Activated CD4-positive, alpha-beta T cell treated with anti-CD3 and anti-CD28 coated beads, Interleukin-2, amount 10 ng/mL, durations not matched to agents 7 days and 5 days (primary cell): ENCODE data around the gene CDK10. TPM values are rescaled to one million over a fixed set of nuclear protein-coding genes. Genes with fewer than 3 reads are reported as not detected.

Experiments used
- CTCF ChIA-PET: fragments of 350-600 bp; sonication (Branson Sonifier 250); formaldehyde crosslinking; loops from one replicate; lab custom pipeline; 2021; ENCODE audit warnings: antibody characterized with exemption; lab: Charles Lee
- POLR2A ChIA-PET: fragments of 350-600 bp; sonication (Branson Sonifier 250); formaldehyde crosslinking; loops from one replicate; lab custom pipeline; 2021; ENCODE audit warnings: antibody characterized with exemption; lab: Charles Lee
- DNase-seq: peaks from one replicate; pipeline ENCODE4 v3.0.0-alpha.2; 2020
- H3K27ac Mint-ChIP-seq: one replicate; pipeline ENCODE4 v1.8.0; 2021; ENCODE audit warnings: mild to moderate bottlenecking, moderate library complexity, mixed read lengths
- H3K27me3 Mint-ChIP-seq: one replicate; pipeline ENCODE4 v1.8.0; 2021; ENCODE audit warnings: mixed read lengths
- H3K36me3 Mint-ChIP-seq: one replicate; pipeline ENCODE4 v1.8.0; 2021; ENCODE audit warnings: low read depth, mixed read lengths
- H3K4me1 Mint-ChIP-seq: one replicate; pipeline ENCODE4 v1.8.0; 2021; ENCODE audit warnings: mixed read lengths
- H3K4me3 Mint-ChIP-seq: one replicate; pipeline ENCODE4 v1.8.0; 2021; ENCODE audit warnings: mild to moderate bottlenecking, moderate library complexity, mixed read lengths
- H3K9me3 Mint-ChIP-seq: one replicate; pipeline ENCODE4 v1.8.0; 2021; ENCODE audit warnings: mixed read lengths
- total RNA-seq, 2 experiments: library from RNA; stranded (reverse); gene quantifications; one replicate each; pipeline ENCODE4 v1.2.3, GENCODE V29; 2021

CDK10 gene
- total RNA-seq, 2 experiments from 2014 or later: 83.1 to 96.8 TPM

- ChIA-PET POLR2A (no interaction called here), CTCF (interaction anchor here (0.6 to 6.7 kb wide), 4 partner anchors 6 to 89 kb away, joined by 3 to 46 read pairs (median 11); partner anchors contain the start of gene VPS9D1)
- Mint-ChIP-seq H3K27ac (no peak overlapping the region), H3K9me3 (no peaks in the 10 kb centered on the region), H3K4me3 (peak overlapping the region; percentile 64), H3K36me3 (peaks cover 9% of the 10 kb centered on the region), H3K4me1 (peaks cover 9% of the 10 kb centered on the region), H3K27me3 (no peaks in the 10 kb centered on the region)
- DNase-seq: peak; percentile 76
Observed at GRCh38 chr16:89711601-89712273, 25.2 kb downstream of the CDK10 start.

DNA sequence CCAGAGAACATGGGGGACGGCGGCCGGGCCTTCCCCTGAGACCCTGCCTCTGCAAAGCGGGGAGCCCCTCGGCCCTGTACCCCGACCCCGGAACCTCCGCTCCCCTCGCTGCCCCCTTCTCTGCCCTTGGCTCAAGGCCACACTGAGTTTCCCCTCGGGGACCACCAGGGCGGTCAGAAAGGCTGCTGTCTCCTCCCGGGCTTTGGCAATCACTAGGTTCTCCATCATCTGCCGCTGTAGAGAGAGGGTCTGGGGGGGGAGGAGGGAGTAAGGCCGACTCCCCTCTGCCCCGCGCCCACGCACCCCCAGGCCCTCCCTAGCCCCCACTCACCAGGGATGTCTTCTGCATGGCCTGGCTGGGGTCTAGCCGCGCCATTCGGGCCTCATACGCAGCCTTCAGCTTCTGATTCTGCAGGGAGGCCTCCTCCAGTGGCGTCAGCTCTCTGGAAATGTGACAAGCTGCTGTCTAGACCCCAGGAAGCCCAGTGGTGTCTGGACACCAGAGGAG lies 25.8 kb downstream of the CDK10 start:
- ChIA-PET POLR2A (no interaction called here), CTCF (interaction anchor here (1.0 to 1.1 kb wide), 2 partner anchors 10 to 12 kb away, joined by 4 to 5 read pairs; no protein-coding TSS in a partner anchor)
- Mint-ChIP-seq H3K27ac (no peak overlapping the region), H3K4me1 (peaks cover 9% of the 10 kb centered on the region), H3K27me3 (no peaks in the 10 kb centered on the region), H3K9me3 (no peaks in the 10 kb centered on the region), H3K36me3 (peaks cover 9% of the 10 kb centered on the region), H3K4me3 (peak overlapping the region; percentile 64)
- no peak for DNase-seq

DNA sequence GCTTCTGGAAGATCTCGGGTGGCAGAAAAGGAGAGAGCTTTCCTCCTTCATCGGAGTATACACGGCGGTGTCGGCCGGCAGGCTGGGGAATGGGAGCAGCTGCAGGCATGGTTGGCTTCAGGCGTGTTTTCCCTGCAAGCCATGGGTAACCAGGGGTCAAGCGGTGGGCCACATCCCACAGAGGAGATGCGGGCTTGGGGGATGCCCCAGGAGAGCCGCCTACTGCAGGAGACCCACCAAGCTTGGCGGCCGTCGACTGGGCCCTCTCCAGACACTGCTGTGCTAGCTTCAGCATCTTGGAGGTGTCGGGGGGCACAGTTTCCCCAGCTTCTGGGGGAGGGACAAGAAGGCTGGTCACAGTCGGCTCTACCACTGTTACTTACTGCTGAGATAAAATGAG lies 30.0 kb downstream of the CDK10 start:
- Mint-ChIP-seq H3K27ac (no peak overlapping the region), H3K9me3 (no peaks in the 10 kb centered on the region), H3K36me3 (peaks cover 9% of the 10 kb centered on the region), H3K27me3 (no peaks in the 10 kb centered on the region), H3K4me1 (peaks cover 29% of the 10 kb centered on the region), H3K4me3 (no peak overlapping the region)
- CTCF ChIA-PET: interaction anchor here (0.6 to 7.3 kb wide), 5 partner anchors 8 to 53 kb away, joined by 3 to 46 read pairs (median 4); partner anchors contain the start of gene SPATA2L
- POLR2A ChIA-PET: no interaction called here
- DNase-seq: no peak

- Mint-ChIP-seq H3K4me1 (peaks cover 29% of the 10 kb centered on the region), H3K4me3 (no peak overlapping the region), H3K27me3 (no peaks in the 10 kb centered on the region), H3K27ac (no peak overlapping the region), H3K9me3 (no peaks in the 10 kb centered on the region), H3K36me3 (peaks cover 9% of the 10 kb centered on the region)
- no peak for DNase-seq
- ChIA-PET POLR2A (no interaction called here), CTCF (interaction anchor here (0.6 to 7.3 kb wide), 4 partner anchors 9 to 110 kb away, joined by 3 to 46 read pairs (median 4); partner anchors contain the start of gene SPATA2L)
Observed at GRCh38 chr16:89716916-89717687, 30.6 kb downstream of the CDK10 start.

GRCh38 chr16:89717688-89718505 lies 31.4 kb downstream of the CDK10 start:
- no peak for DNase-seq
- CTCF ChIA-PET: interaction anchor here (0.7 to 7.3 kb wide), 2 partner anchors 10 to 109 kb away, joined by 3 to 46 read pairs; no protein-coding TSS in a partner anchor
- Mint-ChIP-seq H3K27ac (peak overlapping the region; percentile 63), H3K27me3 (no peaks in the 10 kb centered on the region), H3K4me1 (peaks cover 26% of the 10 kb centered on the region), H3K4me3 (peak overlapping the region; percentile 25), H3K9me3 (no peaks in the 10 kb centered on the region), H3K36me3 (peaks cover 14% of the 10 kb centered on the region)
- POLR2A ChIA-PET: no interaction called here

DNA sequence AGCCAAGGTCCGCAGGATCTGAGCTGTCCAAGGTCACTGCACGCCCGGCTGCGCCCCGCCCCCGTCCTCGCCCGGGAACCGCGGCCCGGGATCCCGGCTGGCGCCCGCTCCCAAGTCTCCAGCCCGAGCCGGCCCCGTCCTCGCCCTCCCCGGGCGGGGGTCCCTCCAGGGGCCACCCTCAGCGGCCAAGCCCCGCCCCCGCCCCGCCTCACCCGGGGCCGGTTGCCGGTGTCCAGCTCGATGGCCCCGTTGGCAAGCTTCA lies 34.0 kb downstream of the CDK10 start:
- Mint-ChIP-seq H3K4me3 (peak overlapping the region; percentile 61), H3K27me3 (no peaks in the 10 kb centered on the region), H3K27ac (no peak overlapping the region), H3K4me1 (peaks cover 31% of the 10 kb centered on the region), H3K36me3 (peaks cover 26% of the 10 kb centered on the region), H3K9me3 (no peaks in the 10 kb centered on the region)
- POLR2A ChIA-PET: no interaction called here
- DNase-seq: no peak
- CTCF ChIA-PET: interaction anchor here (7.3 kb wide), 1 partner anchor 12 kb away, joined by 46 read pairs; no protein-coding TSS in a partner anchor

DNA sequence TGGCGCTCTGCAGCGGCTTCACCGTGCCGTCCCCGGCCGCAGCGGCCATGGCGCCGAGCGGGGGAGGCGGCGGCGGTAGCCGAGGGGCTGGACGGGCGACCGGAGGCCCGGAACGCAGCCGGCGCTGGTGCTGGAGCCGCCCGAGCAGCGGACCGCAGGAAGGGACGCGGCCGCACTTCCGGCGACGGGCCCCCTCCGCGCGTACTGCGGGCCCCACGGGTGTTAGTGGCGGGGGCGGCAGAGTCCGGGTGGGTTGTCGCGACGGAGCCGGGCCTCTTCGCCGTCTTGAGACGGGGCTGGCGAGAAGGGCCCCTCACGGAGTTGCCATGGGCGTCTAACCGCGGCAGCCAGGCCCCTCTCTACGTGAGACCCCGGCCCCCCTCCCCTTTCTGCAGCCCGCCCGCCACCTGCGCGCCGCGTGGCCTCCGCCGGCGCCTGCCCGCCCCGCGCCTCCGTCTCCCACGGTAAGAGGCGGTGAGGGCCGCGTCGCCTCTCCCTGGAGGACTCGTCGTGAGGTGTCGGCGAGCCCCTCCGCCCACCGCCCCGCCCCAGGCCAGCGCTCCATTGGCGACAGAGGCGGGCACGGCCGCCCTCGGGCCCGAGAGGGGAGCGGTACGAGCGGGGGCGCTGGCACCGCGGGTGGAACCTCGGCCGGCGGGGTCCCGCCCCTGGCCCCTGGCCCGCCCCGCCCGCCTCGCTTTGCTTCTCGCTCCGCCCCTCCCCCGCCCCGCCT lies 34.5 kb downstream of the CDK10 start, which contains the start of the genes VPS9D1 and ZNF276:
Gene VPS9D1, minus strand, starts transcription at position 86 of the 733 bp plus-strand sequence. Its CDS starts 37 bp downstream, at position 49.
Gene ZNF276, plus strand, starts transcription at position 725 of the 733 bp plus-strand sequence. CDS start 104 bp downstream, outside the sequence.
- Mint-ChIP-seq H3K4me3 (peak within 1 kb of the TSS; percentile 99), H3K27ac (peak within 1 kb of the TSS; percentile 98), H3K36me3 (peaks cover 26% of the 10 kb centered on the region), H3K9me3 (no peaks in the 10 kb centered on the region), H3K27me3 (no peaks in the 10 kb centered on the region), H3K4me1 (peaks cover 31% of the 10 kb centered on the region)
- CTCF ChIA-PET: interaction anchor here (7.3 kb wide), 1 partner anchor 13 kb away, joined by 46 read pairs; no protein-coding TSS in a partner anchor
- DNase-seq: peak; percentile 84
- POLR2A ChIA-PET: no interaction called here

DNA sequence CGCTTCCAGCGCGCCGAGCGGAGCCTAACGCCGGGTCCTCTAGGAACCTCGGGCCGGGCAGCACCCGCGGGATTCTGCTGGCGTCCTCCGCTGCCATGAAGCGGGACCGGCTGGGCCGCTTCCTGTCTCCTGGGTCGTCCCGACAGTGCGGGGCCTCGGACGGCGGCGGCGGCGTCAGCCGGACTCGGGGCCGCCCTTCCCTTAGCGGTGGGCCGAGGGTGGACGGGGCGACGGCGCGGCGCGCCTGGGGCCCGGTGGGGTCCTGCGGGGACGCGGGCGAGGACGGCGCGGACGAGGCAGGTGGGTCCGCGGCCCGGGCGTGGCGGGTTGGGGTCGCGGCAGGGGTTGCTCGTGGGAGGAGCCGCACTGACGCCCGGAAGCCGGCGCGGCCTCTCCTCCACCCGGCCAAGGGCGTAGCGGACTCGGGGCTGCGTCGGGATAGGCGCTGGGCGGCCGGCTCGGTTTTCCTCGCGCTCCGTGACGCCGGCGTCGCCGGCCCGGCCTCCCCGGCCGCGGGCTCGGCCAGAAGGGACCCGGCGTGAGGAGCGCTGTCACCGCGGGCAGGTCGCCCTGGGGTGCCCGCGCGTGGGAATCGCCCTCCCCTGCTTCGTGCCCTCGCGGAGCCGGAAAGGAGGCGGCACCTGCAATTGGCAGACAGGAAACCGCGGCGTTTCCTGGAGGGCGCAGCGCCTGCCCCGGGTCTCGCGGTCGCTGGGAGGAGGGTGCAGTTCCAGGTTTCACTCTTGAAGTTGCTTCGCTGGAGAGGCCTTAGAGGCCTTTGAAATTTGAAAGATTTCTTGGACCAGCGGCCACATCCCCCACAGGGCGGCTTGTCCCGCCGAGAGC lies 35.3 kb downstream of the CDK10 start:
- H3K4me1 Mint-ChIP-seq: peaks cover 32% of the 10 kb centered on the region
- POLR2A ChIA-PET: no interaction called here
- peaks cover 24% of the 10 kb centered on the region for H3K36me3 Mint-ChIP-seq
- no peaks in the 10 kb centered on the region for H3K9me3 Mint-ChIP-seq
- peak overlapping the region; percentile 98 for H3K27ac Mint-ChIP-seq
- CTCF ChIA-PET: interaction anchor here (3.0 kb wide), 1 partner anchor 21 kb away, joined by 22 read pairs; the partner anchor contains the start of gene SPATA2L
- peak overlapping the region; percentile 99 for H3K4me3 Mint-ChIP-seq
- H3K27me3 Mint-ChIP-seq: no peaks in the 10 kb centered on the region
- DNase-seq: peak; percentile 92

DNA sequence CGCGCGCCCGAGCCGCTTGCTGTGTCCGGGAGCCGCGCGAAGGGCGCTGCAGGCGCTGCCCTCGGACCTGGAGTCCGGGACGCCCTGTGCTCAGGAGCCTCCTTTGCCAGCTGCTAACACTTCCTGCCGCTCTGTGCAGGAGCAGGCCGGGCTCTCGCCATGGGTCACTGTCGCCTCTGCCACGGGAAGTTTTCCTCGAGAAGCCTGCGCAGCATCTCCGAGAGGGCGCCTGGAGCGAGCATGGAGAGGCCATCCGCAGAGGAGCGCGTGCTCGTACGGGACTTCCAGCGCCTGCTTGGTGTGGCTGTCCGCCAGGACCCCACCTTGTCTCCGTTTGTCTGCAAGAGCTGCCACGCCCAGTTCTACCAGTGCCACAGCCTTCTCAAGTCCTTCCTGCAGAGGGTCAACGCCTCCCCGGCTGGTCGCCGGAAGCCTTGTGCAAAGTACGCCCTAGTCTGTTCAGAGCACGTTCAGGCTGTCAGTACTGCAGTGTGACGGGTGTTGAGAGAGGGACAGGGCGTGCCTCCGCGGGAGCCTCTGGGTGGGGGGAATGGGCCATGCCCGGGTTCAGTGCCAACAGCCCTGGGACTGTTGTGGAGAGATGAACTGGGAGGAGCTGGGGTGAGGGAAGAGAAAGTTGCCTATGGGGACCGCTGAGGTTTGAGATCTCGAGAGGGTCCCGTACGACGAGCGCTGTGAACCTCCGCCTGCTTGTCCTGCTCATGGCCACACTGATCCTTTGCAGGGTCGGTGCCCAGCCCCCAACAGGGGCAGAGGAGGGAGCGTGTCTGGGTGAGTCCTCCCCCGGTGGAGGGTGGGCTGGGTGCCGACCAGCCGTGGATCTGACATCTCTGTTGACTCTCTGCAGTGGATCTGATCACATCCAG lies 36.1 kb downstream of the CDK10 start:
- peaks cover 40% of the 10 kb centered on the region for H3K4me1 Mint-ChIP-seq
- ChIA-PET POLR2A (no interaction called here), CTCF (interaction anchor here (1.5 to 3.0 kb wide), 3 partner anchors 16 to 104 kb away, joined by 3 to 22 read pairs (median 5); partner anchors contain the start of gene SPATA2L)

More for the DNA sequence above, 36.1 kb downstream of the CDK10 start:
- Mint-ChIP-seq H3K27ac (peak overlapping the region; percentile 98), H3K9me3 (no peaks in the 10 kb centered on the region), H3K4me3 (peak overlapping the region; percentile 99), H3K27me3 (no peaks in the 10 kb centered on the region), H3K36me3 (peaks cover 33% of the 10 kb centered on the region)
- DNase-seq: peak; percentile 88
